D341Med (cell line): ENCODE results near the gene PRKCA.

Source experiments
- DNase-seq: peaks from one replicate; pipeline ENCODE4 v3.0.0; 2012; ENCODE audit warnings: low spot score

The PRKCA gene

GRCh38 chr17:66518677-66519076, 216.3 kb downstream of the PRKCA start:
- DNase-seq, result no peak

GRCh38 chr17:66519154-66519553, 216.7 kb downstream of the PRKCA start:
- DNase-seq, result no peak

GRCh38 chr17:66520999-66521398, 218.6 kb downstream of the PRKCA start:
- DNase-seq, result no peak

- no peak for DNase-seq
These were observed 220.3 kb downstream of the PRKCA start for GRCh38 chr17:66522591-66523272.

GRCh38 chr17:66523378-66524200, 221.2 kb downstream of the PRKCA start:
- DNase-seq, result no peak

GRCh38 chr17:66524877-66525276, 222.5 kb downstream of the PRKCA start:
- DNase-seq, result no peak

GRCh38 chr17:66525338-66525737, 222.9 kb downstream of the PRKCA start:
- no peak for DNase-seq

- DNase-seq, result no peak
These were observed 224.4 kb downstream of the PRKCA start for GRCh38 chr17:66526827-66527226.

GRCh38 chr17:66527335-66527734, 224.9 kb downstream of the PRKCA start:
- DNase-seq, result no peak

- DNase-seq, result no peak
These were observed 229.5 kb downstream of the PRKCA start for GRCh38 chr17:66531851-66532295.

- no peak for DNase-seq
These were observed 231.2 kb downstream of the PRKCA start for GRCh38 chr17:66533572-66533971.

GRCh38 chr17:66533986-66534385, 231.6 kb downstream of the PRKCA start:
- DNase-seq, result no peak

GRCh38 chr17:66535611-66536010, 233.2 kb downstream of the PRKCA start:
- no peak for DNase-seq

GRCh38 chr17:66537502-66537901, 235.1 kb downstream of the PRKCA start:
- DNase-seq, result no peak

- DNase-seq, result no peak
These were observed 236.4 kb downstream of the PRKCA start for GRCh38 chr17:66538776-66539175.

- no peak for DNase-seq
These were observed 237.8 kb downstream of the PRKCA start for GRCh38 chr17:66540131-66540781.

- no peak for DNase-seq
These were observed 239.2 kb downstream of the PRKCA start for GRCh38 chr17:66541461-66542128.

- DNase-seq, result no peak
These were observed 239.9 kb downstream of the PRKCA start for GRCh38 chr17:66542129-66542966.

- DNase-seq, result no peak
These were observed 240.6 kb downstream of the PRKCA start for GRCh38 chr17:66542967-66543520.

GRCh38 chr17:66543526-66543925, 241.1 kb downstream of the PRKCA start:
- no peak for DNase-seq

GRCh38 chr17:66545918-66546317, 243.5 kb downstream of the PRKCA start:
- no peak for DNase-seq
